ENCODE measurements around the gene TTLL10.
"Not testable (repeated sequence)": the region's sequence is repeated elsewhere in the genome, so short reads cannot be mapped to it uniquely, and the experiment has no call there.

- not testable (repeated sequence) for TF ChIP-seq CTCF, POLR2A (IDR thresholded peaks at IDR 0.05)
Observed at GRCh38 chr1:1142352-1142751, 31.3 kb upstream of the TTLL10 start.

Data from esophagus squamous epithelium (tissue), 4 donors.